Stimulated activated CD4-positive, alpha-beta T cell treated with anti-CD3 and anti-CD28 coated beads, TNF-alpha, amount 100 ng/mL, for 48 hours (primary cell): Measurements from ENCODE around the gene BEGAIN.

Experiments
- DNase-seq, 3 donors: peaks; one replicate each; pipeline ENCODE4 v3.0.0-alpha.2; 2020; ENCODE audit warnings: low read depth in 3 of 3

The BEGAIN gene

DNA sequence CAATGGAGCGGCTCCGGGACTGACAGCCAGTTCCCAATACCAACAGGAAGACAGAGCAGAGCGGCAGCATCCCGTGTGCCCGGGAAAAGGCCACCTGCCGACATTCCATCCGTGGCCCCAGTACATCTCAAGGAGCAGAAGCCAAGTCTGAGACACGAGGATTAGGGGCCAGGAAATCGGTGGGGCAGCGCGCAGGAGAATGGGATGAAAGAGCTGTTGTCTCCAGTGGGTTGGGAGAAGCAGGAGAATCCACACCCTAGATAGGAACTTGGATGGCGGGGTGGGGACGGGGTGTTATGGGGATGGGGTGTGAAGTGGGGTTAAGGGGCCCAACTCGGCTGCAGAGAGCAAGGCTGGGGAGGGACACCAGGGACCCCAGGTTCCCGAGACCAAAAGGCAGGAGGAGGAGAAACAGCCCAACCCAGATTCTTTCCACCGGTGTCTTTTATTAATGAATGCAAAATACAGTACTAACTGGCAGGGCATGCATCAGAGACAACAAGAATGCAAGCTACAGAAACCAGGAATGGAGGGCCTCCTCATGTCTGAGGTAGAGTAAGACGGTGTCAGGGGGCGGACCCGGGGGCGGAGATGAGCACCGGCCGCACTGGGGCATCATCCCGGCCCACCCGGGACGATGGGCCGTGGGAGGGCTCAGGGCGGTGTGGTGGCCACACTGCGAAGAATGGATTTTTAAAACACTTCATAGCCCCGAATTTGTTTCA, 50.3 kb downstream of the BEGAIN start:
- DNase-seq: no peak

DNA sequence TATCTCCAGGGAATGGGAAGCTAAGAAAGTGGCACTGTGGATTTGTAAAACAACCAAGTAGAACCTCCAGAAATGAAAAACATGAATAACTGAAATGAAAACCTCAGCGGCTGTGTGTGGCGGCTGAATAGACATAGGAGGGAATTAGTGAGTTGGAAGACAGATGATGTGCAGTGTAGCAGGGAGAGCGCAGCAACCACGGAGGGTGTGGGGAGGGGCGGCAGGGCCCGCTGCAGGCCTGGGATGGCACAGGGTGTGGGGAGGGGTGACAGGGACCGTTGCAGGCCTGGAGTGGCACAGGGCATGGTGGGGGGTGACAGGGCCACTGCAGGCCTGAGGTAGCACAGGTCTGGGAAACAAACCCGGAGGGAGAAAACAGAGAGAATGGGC, 51.1 kb downstream of the BEGAIN start:
- DNase-seq: no peak

DNA sequence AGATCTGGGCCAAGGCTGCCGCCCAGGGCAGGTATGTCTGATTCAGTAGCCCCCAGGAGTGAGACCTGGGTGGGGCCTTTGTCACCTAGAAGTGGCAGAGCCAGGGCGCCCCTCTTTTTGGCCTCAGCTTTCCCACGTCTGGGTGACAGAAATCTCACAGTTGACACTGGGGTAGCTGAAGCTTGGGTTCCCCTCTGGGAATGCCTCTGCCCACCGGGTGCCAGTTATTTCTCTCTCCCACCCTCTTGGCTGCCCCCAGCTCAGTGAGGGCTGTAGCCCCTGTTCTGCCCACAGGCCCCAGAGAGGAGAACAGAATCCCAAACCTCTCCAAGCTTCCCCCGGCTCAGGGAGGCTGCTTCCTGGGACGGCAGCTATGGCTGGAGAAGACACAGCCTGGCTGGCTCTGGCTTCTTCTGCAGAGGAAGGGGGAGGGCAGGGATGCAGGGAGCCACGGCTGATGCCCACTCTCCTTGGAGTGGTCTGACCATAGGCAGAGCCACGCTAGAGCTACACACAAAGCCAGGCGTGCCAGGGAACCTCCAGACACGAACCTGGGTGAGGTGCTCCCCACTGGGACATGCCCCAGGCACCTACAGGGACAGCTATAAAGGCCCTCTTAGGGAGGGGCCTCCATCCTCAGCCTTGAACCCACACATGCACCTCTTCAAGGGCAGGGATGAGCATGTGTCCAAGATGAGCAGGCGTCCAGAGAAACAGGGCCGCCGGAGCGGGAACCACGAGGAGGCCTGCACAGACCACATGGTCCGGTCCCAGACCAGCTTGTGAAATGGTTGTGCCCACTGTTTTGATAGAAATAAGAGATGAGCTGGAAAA, 51.7 kb downstream of the BEGAIN start:
- DNase-seq: no peak

DNA sequence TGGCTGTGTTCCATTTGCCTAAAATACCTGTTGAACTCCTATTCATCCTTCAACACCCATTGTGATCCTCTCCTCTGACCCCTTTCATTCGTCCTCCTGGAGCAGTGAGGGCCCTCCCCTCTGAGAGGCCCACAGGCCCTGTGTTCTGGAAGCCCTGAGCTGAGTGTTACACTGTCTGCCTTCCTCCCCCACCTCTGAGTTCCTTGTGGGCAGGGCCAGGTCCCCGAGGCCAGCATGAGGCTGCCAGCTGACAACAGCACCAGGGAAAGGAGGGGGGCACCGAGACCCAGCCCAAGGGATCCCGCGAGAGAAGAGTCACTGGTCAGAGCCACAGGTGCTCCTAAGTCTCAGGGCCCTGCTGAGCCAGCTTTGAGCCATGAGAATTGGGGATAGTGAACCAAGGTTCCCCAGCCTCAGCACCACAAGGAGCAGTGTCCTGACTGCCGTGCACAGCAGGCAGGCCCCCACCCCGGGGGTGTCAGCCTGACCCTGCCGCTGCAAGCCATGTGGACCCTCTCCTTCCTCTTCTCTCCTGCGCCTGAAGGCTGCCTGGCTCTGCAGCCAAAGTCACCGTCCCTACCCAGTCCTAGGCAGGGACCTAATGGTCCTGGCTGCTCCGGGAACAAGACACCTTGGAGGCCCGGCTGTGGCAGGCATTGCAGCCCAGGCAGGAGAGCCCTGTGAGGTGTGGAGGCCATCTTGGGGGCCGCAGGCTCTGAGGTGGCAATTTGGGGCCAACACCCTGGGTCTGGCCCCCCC, 52.5 kb downstream of the BEGAIN start:
- no peak for DNase-seq

DNA sequence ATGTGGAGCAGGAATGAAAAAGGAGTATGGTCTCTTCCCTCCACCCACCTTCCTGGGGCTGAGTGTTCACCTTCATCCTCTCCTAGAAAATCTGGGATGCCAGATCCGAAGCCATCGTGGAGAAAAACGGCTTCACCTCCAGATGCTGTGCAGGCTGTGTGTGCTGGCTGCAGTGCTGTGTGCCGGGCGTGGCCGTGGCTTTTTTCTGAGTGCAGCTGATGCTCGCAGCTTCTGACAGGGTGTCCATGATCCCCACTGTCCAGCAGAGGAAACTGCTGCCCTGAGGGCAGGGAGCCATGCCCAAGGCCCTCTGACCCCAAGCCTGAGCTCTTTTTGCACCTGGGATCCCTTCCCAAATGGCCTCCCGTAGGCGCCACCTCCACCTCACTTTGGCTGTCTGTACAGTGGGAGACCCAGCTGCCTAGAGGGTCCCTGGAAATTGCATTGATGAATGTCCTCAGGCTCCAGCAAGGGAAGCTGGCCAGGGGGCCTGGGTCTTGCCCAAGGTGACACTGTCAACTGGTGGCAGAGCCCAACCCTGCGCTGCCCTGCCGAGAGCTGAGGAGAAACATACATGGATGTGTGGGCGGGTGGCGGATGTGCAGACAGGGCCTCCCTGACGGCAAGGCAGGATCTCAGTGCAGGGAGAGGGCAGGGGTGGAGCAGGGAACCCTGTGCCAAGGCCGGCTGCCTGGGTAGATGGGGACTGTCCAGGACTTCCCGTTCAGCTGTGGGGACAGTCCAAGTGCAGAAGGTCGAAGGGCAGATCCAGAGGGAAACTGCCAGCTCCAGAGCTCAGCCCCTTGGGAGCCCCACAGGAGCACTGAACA, 53.3 kb downstream of the BEGAIN start:
- DNase-seq: no peak

DNA sequence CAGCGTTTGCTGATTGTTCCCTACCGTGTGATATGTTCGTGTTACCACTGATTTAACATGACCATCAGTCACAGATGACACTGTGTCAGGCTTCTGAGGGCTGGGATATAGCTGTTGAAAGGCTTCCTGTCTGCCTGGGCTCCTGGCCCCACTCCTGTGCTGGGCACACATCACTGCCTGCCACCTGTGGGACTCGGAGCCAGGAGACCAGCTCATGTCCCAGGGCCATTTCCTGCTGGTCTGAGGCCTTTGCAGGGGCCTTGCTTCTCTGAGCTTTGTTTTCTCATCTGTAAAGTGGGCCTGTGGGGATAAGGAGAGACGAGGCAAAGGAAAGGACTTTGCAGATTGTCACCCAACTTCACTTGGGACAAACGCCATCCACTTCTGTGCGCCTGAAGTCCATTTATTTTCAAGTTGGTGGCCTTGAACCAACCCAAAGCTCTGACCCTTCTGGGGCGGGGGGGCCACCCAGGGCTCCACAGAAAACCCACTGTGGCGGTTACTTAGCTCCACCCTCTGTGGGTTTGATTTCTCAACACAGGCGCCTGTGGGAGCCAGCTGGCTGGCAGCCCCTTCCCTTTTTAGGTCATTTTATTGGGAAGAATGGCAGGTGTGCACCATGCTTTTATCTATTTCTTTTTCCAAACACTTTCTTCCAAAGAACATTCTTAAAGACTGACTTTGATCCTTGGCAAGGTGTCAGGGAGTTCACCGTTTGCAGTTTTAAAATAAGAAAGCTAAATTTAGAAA, 54.1 kb downstream of the BEGAIN start:
- no peak for DNase-seq

DNA sequence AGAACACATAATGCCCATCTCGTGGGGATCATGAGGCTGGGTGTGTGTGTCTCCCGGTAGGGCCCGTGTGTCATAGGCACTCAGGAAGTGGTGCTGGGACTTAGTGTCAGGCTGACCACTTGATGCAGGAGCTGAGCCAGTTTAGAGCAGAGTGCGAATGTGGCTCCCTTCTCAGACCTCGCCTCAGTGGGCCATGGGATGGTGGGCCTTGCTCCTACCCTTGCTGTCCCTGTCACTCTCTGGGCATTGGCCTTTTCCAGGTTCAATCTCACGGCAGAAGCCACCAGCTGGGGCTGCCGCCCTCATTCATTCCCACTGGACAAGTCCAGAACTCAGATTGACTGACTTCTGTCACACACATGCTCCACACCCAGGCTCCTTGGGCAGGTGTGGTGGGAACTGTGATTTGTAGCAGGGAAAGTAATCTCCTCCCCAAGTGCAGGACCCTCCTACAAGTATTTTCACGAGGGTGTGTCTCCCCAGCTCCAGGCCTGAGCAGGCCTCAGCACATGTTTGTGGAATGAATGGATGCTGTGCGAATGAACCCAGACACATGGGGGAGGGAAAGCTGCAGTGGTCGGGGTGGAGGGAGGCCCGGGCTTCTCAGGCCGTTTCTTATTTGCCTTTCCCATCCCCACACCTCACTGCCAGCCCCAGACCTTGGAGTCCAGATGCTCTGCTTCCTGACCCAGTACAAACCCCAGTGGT, 54.9 kb downstream of the BEGAIN start:
- no peak for DNase-seq

DNA sequence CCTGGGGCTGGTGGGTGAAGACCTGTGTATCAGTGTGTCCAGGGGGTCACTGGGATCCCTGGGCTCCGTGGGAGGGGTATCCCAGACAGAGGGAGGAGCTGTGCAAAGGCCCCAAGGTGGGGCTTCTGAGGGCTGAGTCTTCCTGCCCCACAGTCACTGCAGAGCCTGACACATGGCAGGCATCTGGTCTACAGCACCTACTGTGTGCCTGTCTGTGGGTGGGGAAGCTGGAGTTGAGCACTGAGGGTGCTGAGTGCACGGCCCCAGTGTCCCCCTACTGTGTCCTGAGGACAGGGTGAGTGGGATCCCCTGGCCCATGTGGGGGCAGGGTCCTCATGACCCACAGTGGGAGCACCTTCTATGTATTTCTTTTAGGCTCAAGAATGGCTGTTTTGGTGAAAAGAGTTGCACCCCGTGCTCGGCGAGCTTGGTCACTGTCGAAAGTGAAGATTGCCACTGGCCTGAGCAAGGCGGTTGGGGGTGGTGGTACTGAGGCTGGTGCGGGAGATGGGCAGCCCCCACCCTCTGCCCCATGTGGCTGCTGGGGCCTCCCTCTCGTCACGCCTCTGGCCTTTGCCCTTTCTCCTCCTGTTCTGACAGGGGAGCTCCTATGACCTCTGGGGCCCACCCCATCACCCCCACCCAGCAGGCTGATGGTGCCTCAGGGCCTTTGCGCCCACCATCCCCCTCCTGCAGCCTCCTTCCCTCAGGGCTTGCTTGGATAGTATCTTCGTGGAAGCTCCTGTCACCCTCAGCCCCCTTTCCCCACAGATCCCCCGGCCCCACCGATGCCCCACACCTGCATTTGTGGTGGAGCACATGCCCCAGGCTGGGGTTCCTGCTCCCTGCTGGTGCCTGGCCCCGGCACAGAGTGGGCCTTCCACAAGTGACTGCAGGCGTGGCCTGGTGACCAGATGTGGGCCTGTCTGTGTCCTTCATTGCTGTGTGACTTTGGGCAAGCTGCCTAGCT, 55.8 kb downstream of the BEGAIN start:
- no peak for DNase-seq

DNA sequence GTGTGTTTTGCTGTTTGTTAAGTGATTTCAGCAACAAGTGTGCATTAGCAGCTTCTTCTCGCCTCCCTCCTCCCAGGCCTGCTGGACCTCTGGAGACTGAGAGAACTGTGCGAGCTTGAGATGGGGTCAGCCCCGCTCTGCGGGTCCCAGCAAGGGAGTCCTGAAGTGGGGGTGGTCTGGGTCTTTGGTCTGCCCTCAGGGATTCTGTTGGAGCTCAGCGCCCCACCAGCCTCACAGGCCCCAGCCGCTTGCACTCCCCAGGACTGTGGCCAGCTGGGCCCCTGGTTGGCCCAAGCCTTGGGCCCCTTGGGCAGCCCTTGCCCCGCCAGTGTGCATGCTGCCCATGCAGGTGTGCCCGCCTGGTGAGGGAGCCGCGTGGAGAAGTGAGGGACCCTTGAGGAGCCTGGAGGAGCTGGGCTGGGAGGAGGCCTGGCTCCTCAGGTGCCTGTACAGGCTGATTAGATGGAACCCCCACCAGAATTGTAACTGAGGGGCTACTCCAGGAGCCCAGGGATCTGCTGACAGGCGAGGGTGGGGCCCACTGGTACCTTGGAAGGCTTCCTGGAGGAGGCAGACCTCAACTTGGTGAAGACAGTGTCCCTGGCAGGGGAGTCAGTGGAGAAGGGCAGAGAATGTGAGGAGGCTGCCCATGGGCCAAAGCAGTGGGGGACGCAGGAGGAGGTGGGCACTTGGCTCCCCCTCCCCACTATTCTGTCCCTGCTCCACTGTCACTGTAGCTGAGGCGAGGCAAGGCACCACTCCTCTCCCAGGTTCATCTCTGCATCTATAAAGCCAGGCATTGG, 56.7 kb downstream of the BEGAIN start:
- no peak for DNase-seq

DNA sequence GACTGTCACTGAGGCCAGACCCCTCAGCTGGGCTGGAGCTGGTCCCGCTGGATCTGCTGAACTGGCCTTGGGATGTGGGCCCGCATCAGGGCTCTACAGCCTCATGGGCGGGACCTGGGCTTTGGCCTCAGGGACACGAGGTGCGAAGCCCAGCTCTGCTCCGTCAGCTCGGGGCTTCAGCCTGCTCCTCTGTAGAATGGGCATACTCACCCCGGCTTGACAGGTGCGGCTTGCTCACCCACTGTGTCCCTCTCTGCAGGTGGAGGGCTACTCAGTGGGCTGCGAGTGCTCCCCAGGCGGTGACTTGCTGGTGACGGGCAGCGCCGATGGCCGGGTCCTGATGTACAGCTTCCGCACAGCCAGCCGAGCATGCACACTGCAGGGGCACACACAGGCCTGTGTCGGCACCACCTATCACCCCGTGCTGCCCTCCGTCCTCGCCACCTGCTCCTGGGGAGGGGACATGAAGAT, 57.6 kb downstream of the BEGAIN start:
- DNase-seq: no peak

DNA sequence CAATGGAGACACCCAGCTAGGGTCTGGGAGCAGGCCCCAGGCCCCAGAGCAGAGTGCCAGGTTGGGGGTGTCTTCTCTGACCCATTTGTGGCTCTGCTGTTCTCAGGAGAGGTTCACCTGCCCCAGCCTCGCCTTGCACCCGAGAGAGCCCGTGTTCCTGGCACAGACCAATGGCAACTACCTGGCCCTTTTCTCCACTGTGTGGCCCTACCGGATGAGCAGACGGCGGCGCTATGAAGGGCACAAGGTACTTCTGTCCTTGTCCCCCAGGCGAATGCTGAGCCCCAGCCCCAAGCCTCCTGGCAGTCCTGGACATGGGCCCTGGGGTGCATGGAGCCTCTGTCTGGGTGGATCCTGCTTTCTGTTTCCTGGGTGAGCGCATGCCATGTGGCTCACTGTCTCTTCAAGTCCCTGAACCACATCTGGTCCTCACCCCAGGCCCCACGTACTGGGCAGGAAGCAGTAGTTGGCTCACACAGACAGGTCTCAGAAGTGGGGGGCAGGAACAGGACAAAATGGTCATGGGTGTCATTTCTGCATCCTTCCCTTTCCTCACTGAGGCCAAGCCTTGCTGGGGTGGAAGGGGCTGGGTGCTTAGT, 58.2 kb downstream of the BEGAIN start:
- DNase-seq: no peak

DNA sequence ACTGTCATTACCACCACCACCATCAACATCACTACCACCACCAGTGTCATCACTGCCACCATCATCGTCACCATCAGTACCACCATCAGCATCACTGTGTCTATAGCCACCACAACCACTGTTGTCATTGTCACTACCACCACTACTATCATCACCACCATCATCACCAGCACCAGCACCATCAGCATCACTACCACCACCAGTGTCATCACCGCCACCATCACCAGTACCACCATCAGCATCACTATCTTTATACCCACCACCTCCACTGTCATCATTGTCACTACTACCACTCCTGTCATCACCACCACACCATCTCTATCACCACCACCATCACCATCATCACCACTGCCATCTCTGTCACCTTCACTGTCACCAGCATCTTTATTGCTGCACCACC, 60.6 kb downstream of the BEGAIN start:
- DNase-seq: no peak

DNA sequence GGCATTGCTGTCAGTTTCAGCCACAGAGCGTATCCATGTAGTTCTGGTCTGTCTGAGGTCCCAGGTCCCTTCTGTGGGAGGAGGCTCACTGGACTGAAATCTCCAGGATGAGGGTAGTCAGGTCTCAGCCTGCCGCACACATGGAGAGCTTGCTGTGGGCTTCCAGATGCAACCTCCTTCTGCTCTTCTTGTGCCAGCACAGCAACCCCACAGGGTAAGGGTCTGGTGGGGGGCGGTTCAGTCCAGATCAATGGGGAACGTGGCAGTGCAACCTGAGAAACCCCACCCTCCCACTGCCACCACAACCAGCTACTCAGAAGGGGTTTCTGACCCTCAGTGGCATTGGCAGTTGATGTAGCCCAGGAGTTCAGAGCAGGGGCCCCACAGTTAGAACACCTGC, 61.2 kb downstream of the BEGAIN start:
- no peak for DNase-seq

DNA sequence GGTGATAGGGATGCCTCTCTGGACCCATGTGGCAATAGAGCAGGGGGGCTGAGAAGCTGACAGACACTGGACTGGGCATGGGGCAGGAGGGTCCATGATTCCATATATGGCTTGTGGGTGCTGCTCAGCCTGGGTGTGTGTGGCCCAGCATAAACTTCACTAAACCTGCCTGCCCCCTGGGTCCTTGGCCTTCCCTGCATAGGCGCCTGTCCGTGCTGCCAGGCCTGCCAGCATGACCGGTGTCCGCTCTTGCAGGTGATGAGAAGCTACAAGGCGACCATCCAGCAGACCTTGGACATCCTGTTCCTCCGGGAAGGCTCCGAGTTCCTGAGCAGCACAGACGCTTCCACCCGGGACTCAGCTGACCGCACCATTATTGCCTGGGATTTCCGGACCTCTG, 61.6 kb downstream of the BEGAIN start:
- no peak for DNase-seq

DNA sequence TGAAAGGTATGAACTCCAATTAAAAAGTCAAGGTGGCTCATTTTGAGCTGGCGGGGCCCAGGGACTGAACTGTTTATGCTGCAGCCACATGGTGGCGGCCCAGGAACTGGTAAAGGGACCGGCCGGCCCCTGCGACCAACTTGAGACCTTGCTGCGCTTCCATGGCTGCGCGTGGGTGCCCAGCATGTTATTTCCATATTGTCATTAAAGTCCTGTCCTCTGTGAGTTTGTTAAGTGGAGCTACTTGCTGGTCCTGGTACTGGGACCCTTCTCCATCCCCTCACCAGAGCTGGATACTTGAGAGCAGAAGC, 62.3 kb downstream of the BEGAIN start:
- DNase-seq: peak in 1 of 3 donors; percentile 37

DNA sequence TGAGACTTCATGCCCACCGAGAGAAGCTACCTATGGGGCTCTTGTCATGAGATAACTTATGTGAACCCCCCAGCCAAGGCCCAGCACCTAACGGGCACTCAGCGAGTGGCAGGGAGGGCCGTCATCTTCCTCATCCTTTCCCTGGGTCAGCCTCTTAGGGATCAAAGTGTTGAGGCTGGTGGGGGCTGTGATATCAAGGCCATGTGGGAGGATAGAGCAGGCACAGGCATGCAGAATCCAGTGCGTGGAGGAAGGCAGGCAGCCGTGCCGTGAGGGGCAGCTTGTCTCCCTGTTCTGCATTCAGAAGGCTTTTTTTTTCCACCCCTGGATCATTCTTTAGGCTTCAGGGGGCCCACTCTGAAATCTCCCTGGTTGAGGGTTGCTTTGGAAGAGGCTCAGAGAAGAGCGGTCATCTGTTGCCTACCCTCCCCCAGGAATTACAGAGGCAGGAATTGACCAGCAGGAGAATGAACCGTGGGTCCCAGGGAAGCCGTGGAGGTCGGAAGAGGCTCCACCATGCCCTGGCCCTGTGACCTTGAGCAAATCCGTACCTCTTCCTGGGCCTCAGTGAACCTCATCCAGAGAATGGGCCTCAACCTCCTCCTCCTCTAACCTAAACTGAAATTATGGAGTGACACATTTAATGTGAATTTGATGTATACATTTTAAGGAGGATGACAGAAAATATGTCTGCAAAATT, 62.8 kb downstream of the BEGAIN start:
- DNase-seq: no peak

DNA sequence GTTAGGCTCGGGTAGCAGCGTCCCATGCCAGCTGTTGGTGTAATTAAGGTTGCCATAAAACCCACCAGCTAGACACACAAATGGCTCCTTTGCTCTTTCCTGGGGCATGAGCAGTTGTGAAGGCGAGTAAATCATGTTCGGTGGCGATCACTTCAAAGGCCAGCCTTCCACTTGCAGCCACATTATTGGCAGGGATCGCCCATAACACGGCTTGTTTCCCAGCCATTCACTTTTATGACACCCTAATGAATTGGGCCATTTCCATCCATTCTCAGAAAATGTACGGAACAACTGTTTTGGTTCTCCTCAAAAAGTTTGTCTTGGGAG, 63.4 kb downstream of the BEGAIN start:
- no peak for DNase-seq
